SU-DHL-6 (cell line): ENCODE results near the gene SDK2.

Experiments
- H2AFZ ChIP-seq: fragments of 200-600 bp; sonication (generic); 2 replicates; pipeline ENCODE4 v1.6.1; 2014; ENCODE audit warnings: low read depth, mild to moderate bottlenecking, moderate library complexity, mixed read lengths, antibody characterized with exemption, low read length; ENCODE audit not compliant: severe bottlenecking
- H3F3A ChIP-seq: fragments of 200-600 bp; shearing (Covaris generic); 2 replicates; pipeline ENCODE4 v1.6.0; 2016; ENCODE audit warnings: antibody characterized with exemption, mild to moderate bottlenecking; ENCODE audit not compliant: insufficient read depth
- H3K27ac ChIP-seq: fragments of 200-600 bp; sonication (generic); 2 replicates; pipeline ENCODE4 v1.5.1; 2016; ENCODE audit warnings: low read depth, mild to moderate bottlenecking, low read length, moderate library complexity, mixed read lengths
- H3K27me3 ChIP-seq: fragments of 200-600 bp; sonication (generic), shearing (Covaris generic); 2 replicates; pipeline ENCODE4 v1.6.0; 2014; ENCODE audit warnings: mild to moderate bottlenecking, low read length
- H3K36me3 ChIP-seq: fragments of 200-600 bp; sonication (generic); 2 replicates; pipeline ENCODE4 v1.6.1; 2014; ENCODE audit warnings: mild to moderate bottlenecking, low read length, mixed read lengths
- H3K4me2 ChIP-seq: fragments of 300-600, 200-600 bp; shearing (Covaris generic), sonication (generic); 2 replicates; pipeline ENCODE4 v1.6.0; 2014; ENCODE audit warnings: low read length, low read depth, mild to moderate bottlenecking; ENCODE audit not compliant: poor library complexity, severe bottlenecking
- H3K4me3 ChIP-seq: fragments of 200-600 bp; sonication (generic); 2 replicates; pipeline ENCODE4 v1.5.1; 2014; ENCODE audit warnings: antibody characterized with exemption, low read length, mild to moderate bottlenecking, mixed read lengths; ENCODE audit not compliant: insufficient read depth, poor library complexity, severe bottlenecking
- H3K79me2 ChIP-seq: fragments of 200-600 bp; sonication (generic); 2 replicates; pipeline ENCODE4 v1.6.1; 2014; ENCODE audit warnings: mild to moderate bottlenecking, low read length, moderate library complexity; ENCODE audit not compliant: insufficient read depth
- H3K9ac ChIP-seq: fragments of 200-600 bp; sonication (generic); 2 replicates; pipeline ENCODE4 v1.7.0; 2014; ENCODE audit warnings: mild to moderate bottlenecking, low read length
- H3K9me2 ChIP-seq: fragments of 200-600 bp; sonication (generic); replicated peaks from 2 replicates; pipeline ENCODE4 v1.6.1; 2014; ENCODE audit warnings: low read length; ENCODE audit not compliant: insufficient read depth
- H3K9me3 ChIP-seq: fragments of 200-600 bp; sonication (generic); 2 replicates; pipeline ENCODE4 v1.6.1; 2014; ENCODE audit warnings: low read length, mixed read lengths; ENCODE audit not compliant: insufficient read depth
- H4K20me1 ChIP-seq: fragments of 200-600 bp; sonication (generic); 2 replicates; pipeline ENCODE4 v1.6.1; 2014; ENCODE audit warnings: low read depth, mild to moderate bottlenecking, antibody characterized with exemption, low read length, moderate library complexity, mixed read lengths
- EZH2phosphoT487 ChIP-seq: fragments of 200-600 bp; sonication (generic), shearing (Covaris generic); conservative IDR thresholded peaks from 2 replicates; pipeline ENCODE4 v1.6.1; 2018; ENCODE audit warnings: mild to moderate bottlenecking, antibody characterized with exemption, low read length, moderate library complexity, mixed read lengths
- TF ChIP-seq, protein P1 (sequence below): fragments of 200-600 bp; sonication (generic); IDR thresholded peaks from one replicate; pipeline ENCODE4 v1.5.1; 2017; ENCODE audit warnings: antibody characterized with exemption, mild to moderate bottlenecking, low read length, moderate library complexity; ENCODE audit not compliant: insufficient read depth, poor library complexity, severe bottlenecking

SDK2 gene

DNA sequence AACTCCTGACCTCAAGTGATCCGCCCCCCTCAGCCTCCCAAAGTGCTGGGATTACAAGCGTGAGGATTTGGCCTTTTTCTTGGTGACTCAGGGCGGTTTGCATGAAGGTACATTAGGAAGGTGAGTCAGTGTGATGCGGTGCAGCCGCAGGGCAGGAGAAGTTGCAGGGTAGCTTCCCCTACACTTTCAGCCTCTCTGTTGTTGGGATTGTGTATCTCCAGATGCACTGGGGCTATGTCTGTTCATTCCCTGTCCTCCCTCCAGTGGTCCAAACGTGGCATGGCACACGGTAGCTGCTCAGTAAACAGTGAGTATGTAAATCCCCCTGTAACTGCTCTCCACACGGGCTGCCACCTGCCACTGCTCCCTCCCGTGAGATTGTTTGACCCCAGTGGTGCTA, 223.3 kb downstream of the SDK2 start:
- H2AFZ ChIP-seq, result no peak overlapping the region
- H3K9me2 ChIP-seq, result no peaks in the 10 kb centered on the region
- H3K9ac ChIP-seq, result no peak overlapping the region
- no peak overlapping the region for H3K27ac ChIP-seq
- no peaks in the 10 kb centered on the region for H3K27me3 ChIP-seq
- H3F3A ChIP-seq, result no peaks in the 10 kb centered on the region
- no peak overlapping the region for H3K4me2 ChIP-seq
- H3K36me3 ChIP-seq, result no peaks in the 10 kb centered on the region
- no peaks in the 10 kb centered on the region for H3K9me3 ChIP-seq
- TF ChIP-seq, protein P1, sequence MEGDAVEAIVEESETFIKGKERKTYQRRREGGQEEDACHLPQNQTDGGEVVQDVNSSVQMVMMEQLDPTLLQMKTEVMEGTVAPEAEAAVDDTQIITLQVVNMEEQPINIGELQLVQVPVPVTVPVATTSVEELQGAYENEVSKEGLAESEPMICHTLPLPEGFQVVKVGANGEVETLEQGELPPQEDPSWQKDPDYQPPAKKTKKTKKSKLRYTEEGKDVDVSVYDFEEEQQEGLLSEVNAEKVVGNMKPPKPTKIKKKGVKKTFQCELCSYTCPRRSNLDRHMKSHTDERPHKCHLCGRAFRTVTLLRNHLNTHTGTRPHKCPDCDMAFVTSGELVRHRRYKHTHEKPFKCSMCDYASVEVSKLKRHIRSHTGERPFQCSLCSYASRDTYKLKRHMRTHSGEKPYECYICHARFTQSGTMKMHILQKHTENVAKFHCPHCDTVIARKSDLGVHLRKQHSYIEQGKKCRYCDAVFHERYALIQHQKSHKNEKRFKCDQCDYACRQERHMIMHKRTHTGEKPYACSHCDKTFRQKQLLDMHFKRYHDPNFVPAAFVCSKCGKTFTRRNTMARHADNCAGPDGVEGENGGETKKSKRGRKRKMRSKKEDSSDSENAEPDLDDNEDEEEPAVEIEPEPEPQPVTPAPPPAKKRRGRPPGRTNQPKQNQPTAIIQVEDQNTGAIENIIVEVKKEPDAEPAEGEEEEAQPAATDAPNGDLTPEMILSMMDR, result no peak
- no peak for TF ChIP-seq EZH2phosphoT487
- no peaks in the 10 kb centered on the region for H3K79me2 ChIP-seq
- no peaks in the 10 kb centered on the region for H4K20me1 ChIP-seq
- H3K4me3 ChIP-seq, result no peak overlapping the region

GRCh38 chr17:73419881-73420280, 224.4 kb downstream of the SDK2 start:
- H3K36me3 ChIP-seq, result no peaks in the 10 kb centered on the region
- H3K4me2 ChIP-seq, result no peak overlapping the region
- TF ChIP-seq EZH2phosphoT487, result no peak
- TF ChIP-seq, protein P1, result no peak
- H3F3A ChIP-seq, result no peaks in the 10 kb centered on the region
- H3K9me3 ChIP-seq, result no peaks in the 10 kb centered on the region
- H3K4me3 ChIP-seq, result no peak overlapping the region
- H3K9me2 ChIP-seq, result no peaks in the 10 kb centered on the region
- H2AFZ ChIP-seq, result no peak overlapping the region
- H3K79me2 ChIP-seq, result no peaks in the 10 kb centered on the region
- no peak overlapping the region for H3K9ac ChIP-seq
- H4K20me1 ChIP-seq, result no peaks in the 10 kb centered on the region
- no peak overlapping the region for H3K27ac ChIP-seq
- H3K27me3 ChIP-seq, result no peaks in the 10 kb centered on the region

DNA sequence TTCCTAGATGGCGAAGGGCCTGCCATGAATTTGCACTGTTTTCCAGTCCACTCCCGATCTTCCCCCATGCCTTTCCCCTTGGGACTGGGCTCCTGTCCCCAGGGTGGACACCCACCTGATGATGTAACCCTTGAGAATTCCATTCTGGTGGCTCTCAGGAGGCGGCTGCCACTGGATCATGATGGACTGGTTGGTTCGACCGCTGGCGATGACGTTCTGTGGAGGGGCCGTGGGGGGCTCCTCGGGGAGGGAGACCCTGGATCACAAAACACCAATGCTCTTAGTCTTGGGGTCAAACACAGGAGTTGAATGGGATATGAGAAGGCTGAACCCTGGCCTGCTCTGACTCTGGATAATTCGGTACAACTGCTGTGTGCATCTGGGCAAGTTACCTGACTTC, 225.2 kb downstream of the SDK2 start:
- no peak overlapping the region for H3K4me3 ChIP-seq
- TF ChIP-seq EZH2phosphoT487, result no peak
- TF ChIP-seq, protein P1, result no peak
- no peaks in the 10 kb centered on the region for H3K9me2 ChIP-seq
- H4K20me1 ChIP-seq, result no peaks in the 10 kb centered on the region
- H3K9ac ChIP-seq, result no peak overlapping the region
- no peaks in the 10 kb centered on the region for H3K79me2 ChIP-seq
- no peak overlapping the region for H3K4me2 ChIP-seq
- no peaks in the 10 kb centered on the region for H3F3A ChIP-seq
- H3K27me3 ChIP-seq, result no peaks in the 10 kb centered on the region
- no peaks in the 10 kb centered on the region for H3K36me3 ChIP-seq
- H2AFZ ChIP-seq, result no peak overlapping the region
- H3K9me3 ChIP-seq, result no peaks in the 10 kb centered on the region
- no peak overlapping the region for H3K27ac ChIP-seq

- H3F3A ChIP-seq, result no peaks in the 10 kb centered on the region
- TF ChIP-seq, protein P1, result no peak
- TF ChIP-seq EZH2phosphoT487, result no peak
- H3K79me2 ChIP-seq, result no peaks in the 10 kb centered on the region
- H4K20me1 ChIP-seq, result no peaks in the 10 kb centered on the region
- H3K4me2 ChIP-seq, result no peak overlapping the region
- no peaks in the 10 kb centered on the region for H3K27me3 ChIP-seq
- no peak overlapping the region for H3K9ac ChIP-seq
- H3K36me3 ChIP-seq, result no peaks in the 10 kb centered on the region
- no peak overlapping the region for H3K4me3 ChIP-seq
- no peaks in the 10 kb centered on the region for H3K9me3 ChIP-seq
- H3K9me2 ChIP-seq, result no peaks in the 10 kb centered on the region
- no peak overlapping the region for H2AFZ ChIP-seq
- H3K27ac ChIP-seq, result no peak overlapping the region
These were observed 228.5 kb downstream of the SDK2 start for GRCh38 chr17:73415782-73416181.
